HG03045 (cell line): Measurements from ENCODE around the gene TJP2.
"Not testable (repeated sequence)": the region's sequence is repeated elsewhere in the genome, so short reads cannot be mapped to it uniquely, and the experiment has no call there.

ENCODE experiments used
- ATAC-seq: cut with Tn5 transposase; IDR thresholded peaks from one replicate; pipeline ENCODE4 v1.9.1; 2021; ENCODE audit warnings: mild to moderate bottlenecking, moderate library complexity; ENCODE audit not compliant: unreplicated experiment

The TJP2 gene

GRCh38 chr9:69279084-69279731 is 105.1 kb downstream of the TJP2 start:
- ATAC-seq: no peak

DNA sequence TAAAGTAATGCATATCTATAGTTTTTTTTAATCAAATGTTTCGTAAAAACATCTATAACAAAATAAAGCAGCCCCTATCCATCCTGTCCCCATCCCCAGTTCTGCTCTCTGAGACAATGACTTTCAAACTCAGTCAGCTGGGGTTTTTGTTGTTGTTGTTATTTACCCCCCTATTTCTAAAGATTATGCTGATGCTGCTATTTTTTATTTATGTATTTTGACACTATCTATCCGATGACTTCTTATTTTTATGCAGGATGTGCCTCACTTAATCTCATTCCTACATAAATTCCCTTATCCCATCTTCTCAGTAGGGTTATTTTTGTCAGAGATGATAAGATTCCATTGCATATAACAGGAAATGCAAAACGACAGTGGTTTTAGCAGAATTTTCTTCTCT is 105.7 kb downstream of the TJP2 start:
- no peak for ATAC-seq

DNA sequence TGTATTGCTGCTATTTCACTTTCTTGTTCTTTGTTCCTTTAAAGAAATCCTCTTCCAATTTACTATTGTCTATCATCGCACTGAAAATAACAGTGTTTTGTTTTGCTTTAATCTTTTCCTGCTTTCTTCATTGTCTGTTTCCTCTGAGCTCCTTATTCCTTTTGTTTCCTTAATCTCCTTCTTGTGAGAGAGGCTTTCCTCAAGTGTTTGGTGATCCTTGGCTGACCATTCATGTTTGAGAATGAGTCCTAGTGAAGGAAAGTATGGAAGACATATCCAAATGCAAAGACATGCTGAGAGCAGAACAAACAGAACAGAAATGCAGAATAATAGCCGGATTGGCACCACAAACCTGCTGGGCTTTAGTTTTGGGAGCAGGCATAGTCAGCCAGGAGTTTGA is 108.9 kb downstream of the TJP2 start:
- ATAC-seq: no peak

- ATAC-seq: no peak
Observed at GRCh38 chr9:69292078-69292477, 118.0 kb downstream of the TJP2 start.

DNA sequence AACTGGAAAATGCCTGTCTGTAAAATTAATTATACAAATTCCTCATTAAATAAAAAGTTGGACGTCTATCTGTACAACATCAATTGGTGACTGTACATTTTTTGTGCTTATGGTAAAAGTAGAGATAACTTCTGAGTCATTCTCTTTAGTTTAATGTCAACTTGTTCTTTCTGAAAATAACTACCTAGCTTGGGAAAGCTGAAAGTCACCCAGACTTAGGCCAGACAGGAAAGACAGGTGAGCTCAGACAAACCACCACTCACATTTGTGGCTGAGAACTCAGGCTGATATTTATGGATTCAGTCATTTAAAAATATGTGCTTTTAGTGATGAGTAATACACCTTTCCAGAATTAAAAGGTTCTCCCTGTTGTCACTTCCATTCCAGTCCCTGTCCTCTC is 119.1 kb downstream of the TJP2 start:
- no peak for ATAC-seq

DNA sequence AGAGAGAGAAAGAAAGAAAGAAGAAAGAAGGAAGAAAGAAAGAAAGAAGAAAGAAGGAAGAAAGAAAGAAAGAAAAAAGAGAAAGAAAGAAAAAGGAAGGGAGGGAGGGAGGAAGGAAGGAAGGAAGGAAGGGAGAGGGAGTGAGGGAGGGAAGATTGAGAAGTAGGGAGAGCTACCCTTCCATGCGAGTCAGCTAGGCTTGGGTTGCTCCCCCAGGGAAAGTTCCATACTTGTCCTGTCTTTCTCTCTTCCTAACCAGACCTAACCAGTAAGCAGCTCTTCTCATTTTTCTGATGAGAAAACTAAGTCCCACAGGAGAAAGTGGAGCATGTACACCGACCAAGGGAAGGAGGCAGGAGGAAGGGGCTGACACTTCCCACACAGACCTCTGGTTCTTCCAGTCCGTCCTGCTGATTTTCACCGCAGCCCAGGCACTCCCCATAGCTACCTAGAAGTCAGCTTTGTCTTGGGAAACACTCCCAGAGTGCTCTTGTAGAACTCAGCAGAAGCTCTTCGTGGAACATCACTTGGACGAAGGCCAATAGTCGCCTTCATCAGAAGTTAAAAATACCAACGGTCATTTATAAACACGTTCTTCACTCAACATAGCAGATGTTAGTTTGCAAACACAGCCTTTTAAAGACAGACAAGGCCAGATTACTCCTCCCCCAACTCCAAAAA is 121.9 kb downstream of the TJP2 start:
- no peak for ATAC-seq

DNA sequence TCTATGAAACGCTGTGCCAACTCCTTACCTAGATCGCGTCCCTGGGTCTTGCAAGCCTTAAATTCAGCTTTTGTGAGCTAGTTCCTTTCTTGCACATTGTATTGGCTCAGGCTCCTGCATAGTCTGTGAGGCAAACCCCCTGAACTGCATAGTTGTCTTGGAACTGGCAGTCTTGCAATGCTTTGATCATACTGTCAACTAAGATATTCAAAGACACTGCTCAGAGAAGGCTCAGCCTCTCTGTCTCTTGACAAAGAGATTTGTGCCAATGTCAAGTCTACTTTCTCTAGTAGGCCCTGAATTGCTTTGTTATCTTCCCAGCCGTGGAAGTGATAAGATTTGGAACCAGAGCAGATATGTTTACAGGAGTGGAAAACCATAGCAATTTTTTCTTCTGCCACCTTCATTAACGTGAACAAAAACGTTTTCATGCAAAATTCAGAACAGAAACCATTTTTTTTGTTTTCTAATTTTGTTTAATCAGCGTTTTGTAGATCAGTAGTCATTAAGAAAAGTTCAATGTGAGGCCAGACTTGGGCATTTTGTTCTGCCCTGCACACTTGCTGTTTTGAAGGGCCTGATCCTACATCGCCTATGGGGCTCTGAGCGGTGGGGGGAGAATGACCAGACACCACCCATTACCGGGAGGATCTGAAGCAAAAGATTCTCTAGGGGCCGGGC is 123.4 kb downstream of the TJP2 start:
- ATAC-seq: no peak

DNA sequence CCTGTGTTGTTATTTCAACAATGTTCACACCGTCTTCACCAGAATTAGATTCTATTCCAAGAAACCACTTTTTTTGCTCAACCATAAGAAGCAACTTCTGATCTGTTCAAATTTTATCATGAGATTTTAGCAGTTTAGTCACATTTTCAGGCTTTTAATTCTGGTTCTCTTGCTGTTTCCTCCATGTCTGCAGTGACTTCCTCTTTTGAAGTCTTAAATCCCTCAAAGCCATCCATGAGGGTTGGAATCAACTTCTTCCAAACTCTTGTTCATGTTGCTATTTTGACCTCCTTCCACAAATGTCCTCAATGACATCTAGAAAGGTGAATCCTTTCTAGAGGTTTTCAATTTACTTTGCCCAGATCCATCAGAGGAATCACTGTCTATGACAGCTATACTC is 125.2 kb downstream of the TJP2 start:
- ATAC-seq: no peak

DNA sequence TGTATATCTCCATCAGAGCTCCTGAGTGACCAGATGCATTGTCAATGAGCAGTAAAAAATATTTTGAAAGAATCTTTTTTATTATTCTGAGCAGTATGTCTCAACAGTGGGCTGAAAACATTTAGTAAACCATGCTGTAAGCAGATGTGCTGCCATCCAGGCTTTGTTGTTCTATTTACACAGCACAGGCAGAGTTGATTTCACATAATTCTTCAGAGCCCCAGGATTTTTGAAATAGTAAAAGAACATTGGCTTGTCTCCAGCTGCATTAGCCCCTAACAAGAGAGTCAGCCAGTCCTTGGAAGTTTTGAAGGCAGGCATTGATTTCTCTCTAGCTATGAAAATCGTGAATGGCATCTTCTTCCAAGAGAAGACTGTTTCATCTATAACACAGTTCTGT is 125.7 kb downstream of the TJP2 start:
- ATAC-seq: no peak

GRCh38 chr9:69303331-69303730 is 129.3 kb downstream of the TJP2 start:
- ATAC-seq: no peak

DNA sequence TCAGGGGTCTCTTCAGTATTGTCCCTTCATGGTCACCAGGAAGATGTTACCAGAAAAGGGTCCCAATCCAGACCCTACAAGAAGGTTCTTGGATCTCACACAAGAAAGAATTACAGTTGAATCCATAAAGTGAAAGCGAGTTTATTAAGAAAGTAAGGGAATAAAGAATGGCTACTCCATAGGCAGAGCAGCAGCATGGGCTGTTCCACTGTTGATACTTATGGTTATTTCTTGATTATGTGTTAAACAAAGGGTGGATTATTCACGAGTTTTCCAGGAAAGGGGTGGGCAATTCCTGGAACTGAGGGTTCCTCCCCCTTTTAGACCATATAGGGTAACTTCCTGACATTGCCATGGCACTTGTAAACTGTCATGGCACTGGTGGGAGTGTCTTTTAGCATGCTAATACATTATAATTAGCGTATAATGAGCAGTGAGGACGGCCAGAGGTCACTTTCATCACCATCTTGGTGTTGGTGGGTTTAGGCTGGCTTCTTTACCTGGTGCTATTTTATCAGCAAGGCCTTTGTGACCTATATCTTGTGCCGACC is 132.9 kb downstream of the TJP2 start:
- ATAC-seq: not testable (repeated sequence)

- ATAC-seq: no peak
Observed at GRCh38 chr9:69307446-69308205, 133.5 kb downstream of the TJP2 start.

DNA sequence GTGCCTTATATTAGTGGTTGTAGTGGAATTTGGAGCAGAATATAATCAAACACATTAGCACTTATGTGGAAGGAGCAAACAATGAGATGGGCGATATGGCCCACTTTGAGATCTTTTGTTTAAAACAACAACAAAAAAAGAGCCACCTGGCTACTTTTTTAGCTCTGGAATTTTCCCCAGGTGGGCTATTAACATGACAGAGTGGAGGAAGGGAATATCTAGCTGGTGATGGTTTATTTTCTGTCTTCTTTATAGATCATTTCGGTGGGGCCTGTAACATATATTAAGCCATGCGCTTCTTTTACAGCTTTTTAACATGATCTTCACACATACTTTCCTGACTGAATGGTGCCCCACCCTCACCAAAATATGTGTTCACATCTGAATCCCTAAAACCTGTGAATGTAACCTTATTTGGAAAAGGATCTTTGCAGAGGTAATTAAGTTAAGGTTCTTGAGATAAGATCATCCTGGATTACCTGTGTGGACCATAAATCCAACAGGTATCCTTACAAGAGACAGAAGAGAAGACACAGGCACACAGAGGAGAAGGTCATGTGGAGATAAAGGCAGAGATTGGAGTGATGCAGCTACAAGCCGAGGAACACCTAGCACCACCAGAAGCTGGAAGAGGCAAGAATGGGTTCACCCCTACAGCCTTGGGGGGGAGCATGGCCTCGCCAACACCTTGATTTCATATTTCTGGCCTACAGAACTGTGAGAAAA is 134.3 kb downstream of the TJP2 start:
- no peak for ATAC-seq

DNA sequence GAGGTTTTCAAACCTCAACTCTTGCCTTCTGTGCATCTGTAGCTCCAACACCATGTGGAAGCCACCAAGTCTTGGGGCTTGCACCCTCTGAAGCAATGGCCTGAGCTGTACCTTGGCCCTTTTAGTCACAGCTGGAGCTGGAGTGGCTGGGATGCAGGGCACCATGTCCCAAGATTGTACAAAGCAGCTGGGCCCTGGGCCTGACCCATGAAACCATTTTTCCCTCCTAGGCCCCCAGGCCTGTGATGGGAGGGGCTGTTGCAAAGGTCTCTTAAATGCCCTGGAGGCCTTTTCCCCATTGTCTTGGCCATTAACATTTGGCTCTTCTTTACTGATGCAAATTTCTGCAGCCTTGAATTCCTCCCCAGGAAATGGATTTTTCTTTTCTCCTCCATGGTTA is 139.1 kb downstream of the TJP2 start:
- ATAC-seq: no peak

DNA sequence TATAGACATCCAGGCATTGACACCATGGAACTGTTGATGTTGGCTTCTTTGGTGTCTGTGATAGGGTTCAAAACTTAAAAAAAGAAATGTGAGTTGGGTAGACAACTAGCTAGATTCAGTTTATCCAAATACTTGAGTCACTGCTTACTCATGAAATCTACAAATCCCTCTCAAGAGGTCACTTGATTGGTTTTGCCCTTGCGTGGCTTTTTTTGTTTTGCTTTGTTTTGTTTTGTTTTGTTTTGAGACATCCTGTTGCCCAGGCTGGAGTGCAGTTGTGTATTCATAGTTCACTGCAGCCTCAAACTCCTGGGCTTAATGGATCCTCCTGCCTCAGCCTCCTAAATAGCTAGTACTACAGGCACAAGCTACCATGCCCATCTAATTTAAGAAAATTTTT is 140.5 kb downstream of the TJP2 start:
- no peak for ATAC-seq

DNA sequence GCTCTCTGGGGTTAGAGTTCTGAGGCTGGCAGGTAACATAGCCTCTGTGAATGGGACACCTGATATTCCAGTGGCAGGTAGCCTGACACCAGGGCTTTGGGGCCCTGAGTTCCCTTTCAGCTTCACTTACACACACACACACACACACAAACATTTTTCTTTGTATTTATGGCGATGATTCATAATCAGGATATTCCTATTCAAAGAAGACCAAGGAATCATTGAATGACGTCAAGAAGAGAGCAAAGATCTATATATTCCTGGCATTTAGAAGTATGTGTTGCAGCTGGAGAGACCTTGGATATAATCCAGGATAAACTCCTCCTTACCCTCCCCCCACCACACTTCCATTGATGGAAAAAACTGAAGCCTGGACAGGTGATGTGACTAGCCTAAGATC is 143.0 kb downstream of the TJP2 start:
- no peak for ATAC-seq

DNA sequence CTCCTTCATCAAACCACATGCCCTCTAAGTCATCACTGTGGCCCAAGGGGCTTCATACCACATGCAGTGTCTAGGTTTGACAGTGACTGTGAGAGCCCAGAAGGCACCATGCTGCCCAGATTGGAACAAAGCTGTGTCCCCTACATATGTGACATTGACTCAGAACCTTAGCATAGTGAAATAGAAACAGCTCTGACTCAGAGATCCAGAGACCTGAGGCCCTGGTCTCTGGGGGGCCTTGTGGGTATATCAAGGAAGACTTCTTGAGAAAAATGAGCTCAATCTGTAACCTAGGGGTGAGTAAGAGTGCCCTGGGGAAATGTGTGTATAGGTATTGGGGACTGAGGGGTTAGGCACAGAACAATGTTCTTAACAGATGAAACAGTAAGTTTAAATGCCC is 143.8 kb downstream of the TJP2 start:
- ATAC-seq: peak; percentile 43

- ATAC-seq: no peak
Observed at GRCh38 chr9:69319324-69320025, 145.4 kb downstream of the TJP2 start.

DNA sequence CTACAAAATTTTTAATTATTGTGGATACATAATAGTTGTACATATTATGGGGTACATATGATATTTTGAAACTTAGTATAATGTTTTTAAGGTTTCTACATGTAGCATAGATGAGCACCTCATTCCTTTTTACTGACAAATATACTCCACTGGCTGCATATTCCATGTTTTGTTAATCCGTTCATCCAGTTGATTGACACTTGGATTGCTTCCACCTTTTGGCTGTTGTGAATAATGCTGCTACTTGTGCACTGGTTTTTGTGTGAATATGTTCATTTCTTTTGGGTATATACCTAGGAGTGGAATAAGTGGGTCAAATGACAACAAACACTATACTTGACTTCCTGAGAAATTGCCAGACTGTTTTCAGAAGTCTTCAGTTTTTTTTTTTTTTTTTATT is 148.2 kb downstream of the TJP2 start:
- no peak for ATAC-seq

DNA sequence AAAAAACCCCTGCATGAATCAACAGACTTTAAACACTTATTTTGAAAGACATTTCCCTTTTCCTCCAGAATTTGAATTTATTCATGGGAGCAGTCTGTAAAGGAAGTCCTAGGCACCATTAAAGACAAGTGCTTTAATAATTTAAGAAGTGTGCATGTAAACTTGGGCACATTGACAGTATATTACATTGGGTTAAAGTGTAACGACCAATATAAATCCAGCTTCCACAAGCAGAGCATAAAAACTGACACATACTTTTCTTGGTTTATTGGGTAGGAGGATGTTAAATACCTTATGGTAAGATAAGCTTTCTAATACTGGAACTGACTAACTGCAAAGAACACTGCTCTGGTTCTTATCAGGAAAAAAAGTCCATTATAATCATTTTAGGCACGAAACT is 149.8 kb downstream of the TJP2 start:
- ATAC-seq: no peak
